NCI-H146 treated with DMSO at 0.1 percent for 48 hours (cell line): ENCODE data around the gene AKAP9.
"Not testable (repeated sequence)": the region's sequence is repeated elsewhere in the genome, so short reads cannot be mapped to it uniquely, and the experiment has no call there.

Source experiments
- DNase-seq: peaks from one replicate; lab custom pipeline; 2025; ENCODE audit not compliant: unreplicated experiment; lab: John Stamatoyannopoulos, UW

AKAP9 gene

GRCh38 chr7:91940572-91941341, at the start of gene AKAP9:
TSS of gene AKAP9 (plus strand) at chr7:91940862. CDS start at chr7:91941100, 238 bp downstream.
- DNase-seq: peak; percentile 84

GRCh38 chr7:91892099-91892705, 48.5 kb upstream of the AKAP9 start:
- DNase-seq: peak; percentile 29

GRCh38 chr7:91892821-91893340, 47.8 kb upstream of the AKAP9 start:
- peak; percentile 47 for DNase-seq

DNA sequence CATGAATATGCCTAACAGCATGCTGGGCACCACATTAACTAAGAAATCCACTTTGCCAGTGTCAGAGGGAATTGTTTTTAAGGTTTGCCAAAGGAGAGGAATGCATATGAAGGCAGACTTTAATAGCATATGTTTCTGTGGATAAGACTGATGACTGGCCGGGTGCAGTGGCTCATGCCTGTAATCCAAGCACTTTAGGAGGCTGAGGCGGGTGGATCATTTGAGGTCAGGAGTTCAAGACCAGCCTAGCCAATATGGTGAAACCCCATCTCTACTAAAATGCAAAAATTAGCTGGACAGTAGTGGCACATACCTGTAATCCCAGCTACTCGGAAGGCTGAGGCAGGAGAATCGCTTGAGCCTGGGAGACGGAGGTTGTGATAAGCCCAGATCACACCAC, 47.0 kb upstream of the AKAP9 start:
- not testable (repeated sequence) for DNase-seq

DNA sequence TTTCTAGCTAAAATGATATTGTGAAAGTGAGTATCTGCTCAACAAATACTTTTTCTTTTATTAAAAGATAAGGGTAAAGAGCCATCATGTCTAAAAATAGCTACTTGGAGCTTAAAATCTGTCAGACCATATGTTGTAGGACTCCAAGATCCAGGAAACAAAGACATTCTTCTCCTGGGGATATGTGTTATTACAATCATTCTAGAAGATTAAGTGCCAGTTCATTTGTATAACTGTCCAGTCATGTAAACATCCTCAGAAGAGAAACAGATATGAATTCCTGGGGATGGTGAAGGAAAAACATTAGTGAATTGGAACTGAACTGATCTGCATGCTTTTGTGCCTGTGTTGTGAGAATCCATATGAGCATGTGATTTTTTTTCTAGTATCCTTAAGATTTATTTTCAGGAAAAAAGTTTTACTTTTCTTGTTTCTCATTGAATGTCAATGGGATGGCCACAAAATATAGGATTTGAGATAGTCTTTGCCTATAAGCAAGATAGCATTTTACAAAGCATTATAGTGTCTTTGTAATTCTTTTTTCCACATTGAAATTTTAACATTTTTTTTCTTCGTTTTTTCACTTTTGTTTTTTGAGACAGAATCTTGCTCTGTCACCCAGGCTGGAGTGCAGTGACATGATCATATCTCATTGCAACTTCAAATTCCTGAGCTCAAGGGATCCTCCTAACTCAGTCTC, 45.7 kb upstream of the AKAP9 start:
- no peak for DNase-seq

DNA sequence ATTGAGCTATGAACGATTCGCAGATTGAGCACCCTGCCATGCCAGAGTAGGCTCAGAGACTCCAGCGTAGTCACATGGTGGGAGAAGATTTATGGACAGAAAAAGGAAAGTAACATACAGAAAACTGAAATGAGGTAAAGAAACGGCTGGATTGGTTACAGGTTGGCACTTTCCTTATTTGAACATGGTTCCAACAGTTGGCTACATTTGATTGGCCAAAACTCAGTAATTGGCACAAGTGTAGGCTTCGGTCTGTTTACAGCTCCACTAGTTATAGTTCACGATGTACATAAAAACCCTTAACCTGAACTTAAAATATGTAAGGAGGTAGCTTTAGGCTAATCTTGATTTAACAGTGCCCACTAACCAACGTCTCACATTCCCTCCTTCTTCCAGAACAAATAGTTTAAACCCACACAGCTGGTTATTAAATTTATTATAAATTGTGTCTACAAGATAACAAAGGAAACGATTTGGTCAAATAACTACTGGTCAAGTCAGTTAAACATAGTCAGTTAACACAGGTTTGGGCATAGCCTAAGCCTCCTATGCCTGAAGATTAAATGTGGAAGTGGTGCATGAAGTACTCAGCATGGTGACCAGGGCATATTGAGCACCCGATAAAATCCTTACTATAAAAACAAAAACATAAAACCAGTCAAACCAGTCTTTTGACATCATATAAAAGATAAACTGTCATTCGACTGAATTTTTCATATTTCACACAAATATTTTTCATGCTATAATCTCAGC, 42.2 kb upstream of the AKAP9 start:
- DNase-seq: no peak

DNA sequence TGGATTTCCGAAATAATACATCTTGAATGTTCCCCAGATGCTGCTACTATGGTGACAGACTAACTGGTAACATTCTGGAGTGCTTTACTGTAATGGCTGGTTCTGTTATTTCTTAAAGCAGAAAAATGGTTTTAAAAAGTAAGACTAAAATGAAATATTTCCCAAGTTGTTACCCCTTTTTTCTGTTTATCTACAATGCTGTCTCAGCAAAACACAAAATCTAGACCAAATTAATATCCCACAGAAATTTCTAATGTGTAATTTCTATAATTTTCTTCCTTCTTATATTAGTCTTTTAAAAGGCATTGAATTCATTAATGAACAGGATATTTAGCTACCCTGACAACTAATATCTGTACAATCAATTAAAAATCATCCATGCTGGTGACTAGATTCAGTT, 41.1 kb upstream of the AKAP9 start:
- no peak for DNase-seq

- DNase-seq: no peak
These were observed 30.5 kb upstream of the AKAP9 start for GRCh38 chr7:91910171-91910570.

DNA sequence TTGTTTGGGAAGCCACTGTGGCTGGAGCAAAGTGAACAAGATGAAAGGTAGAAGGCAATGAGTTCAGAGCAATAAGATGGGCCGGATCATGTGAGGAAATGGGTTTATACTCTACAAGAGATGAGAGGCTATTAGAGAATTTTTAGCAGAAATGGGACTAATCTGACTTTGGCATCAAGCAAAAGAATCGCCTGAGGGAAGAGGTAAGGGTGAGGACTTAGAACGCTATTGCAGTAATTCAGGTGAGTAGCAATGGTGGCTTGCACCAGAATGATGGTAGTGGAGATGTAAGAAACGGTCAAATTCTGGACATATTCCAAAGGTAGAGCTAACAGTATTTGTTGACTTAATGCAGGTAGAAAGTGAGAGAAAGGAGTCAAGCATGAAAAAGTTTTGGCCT, 29.5 kb upstream of the AKAP9 start:
- DNase-seq: no peak

- no peak for DNase-seq
These were observed 28.2 kb upstream of the AKAP9 start for GRCh38 chr7:91912494-91912893.

- no peak for DNase-seq
These were observed 27.1 kb upstream of the AKAP9 start for GRCh38 chr7:91913612-91914011.

DNA sequence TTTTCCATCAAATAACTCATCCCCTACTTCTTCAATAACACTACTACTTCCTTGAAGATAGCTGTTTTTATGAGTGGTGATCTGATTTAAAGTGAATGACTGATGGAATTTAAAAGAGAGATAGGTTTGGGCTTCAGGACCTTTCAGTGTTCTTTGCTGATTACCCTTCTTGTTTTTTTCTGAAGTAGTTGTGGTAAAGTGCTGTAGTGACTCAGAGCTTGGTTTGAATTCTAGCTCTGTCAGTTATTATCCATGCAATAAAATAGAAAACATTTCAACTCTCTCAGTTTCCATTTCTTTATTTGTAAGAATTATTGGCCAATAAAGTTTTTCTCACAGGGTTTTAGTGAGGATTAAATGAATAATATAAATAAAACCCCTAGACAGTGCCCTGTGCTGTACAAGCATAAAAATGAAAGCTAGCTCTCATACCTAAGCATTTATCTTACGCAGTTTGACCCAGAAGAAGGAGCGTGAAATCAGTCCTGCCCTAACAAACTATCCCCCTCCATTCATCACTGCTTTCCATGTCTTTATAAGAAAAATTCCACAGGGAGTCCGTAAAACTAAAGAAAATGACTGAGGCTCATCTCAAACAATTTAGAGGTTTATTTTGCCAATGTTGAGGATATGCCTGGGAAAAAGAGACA, 25.1 kb upstream of the AKAP9 start:
- no peak for DNase-seq

- DNase-seq: no peak
These were observed 24.6 kb upstream of the AKAP9 start for GRCh38 chr7:91916051-91916440.

DNA sequence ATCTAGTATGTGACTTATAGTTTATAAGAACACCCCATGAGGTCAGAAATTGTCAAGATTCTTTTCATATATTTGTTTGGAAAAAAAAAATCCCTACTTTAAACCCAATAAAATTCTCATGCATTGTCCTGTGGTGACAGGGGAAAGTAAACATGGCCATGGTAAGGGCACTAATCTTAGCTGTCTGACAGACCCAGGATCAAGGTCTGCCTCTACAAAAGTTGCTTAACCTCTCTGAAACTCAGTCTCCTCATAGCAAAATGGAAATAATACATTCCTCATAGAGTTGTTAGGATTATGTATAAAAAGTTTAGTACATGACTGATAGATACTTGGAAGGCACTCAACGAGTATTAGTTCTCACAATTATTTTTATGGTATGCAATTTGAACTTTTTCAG, 22.3 kb upstream of the AKAP9 start:
- DNase-seq: no peak

GRCh38 chr7:91922857-91923256, 17.8 kb upstream of the AKAP9 start:
- DNase-seq: no peak

DNA sequence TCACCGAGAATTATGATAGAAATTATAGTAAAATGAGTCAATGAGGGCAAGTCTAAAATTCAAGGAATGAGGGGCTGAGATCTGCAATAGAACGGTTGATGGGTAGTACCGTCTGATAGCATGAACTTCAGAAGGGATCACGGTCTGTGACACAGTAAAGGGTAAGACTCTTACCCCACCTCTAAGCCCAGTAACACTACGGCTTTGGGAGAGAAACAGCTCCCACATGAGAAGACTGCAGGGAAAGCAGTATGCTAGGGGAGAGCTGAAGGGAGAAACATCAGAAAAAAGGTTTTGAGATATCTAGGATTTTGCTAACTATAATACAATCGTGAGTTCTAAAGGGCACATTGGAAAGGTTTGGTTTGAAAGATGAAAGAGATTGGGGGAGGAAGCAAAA, 12.8 kb upstream of the AKAP9 start:
- no peak for DNase-seq

DNA sequence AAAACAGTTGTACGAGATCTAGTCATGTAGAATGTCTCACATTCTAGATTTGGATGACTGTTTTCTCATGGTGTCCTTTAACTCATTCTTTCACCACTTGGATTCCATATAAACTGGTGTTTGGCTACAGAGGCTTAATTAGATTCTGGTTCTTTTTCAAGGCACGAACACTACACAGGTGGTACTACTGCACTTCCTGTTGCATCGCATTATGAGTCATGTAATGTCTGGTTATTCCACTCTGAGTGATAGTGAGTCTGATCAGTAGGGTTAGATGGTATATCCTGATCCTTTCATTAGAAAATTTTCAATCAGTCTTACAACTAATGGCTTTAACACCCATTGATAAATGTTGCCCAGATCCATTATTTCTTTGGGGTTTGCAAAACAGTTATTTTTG, 11.2 kb upstream of the AKAP9 start:
- no peak for DNase-seq

DNA sequence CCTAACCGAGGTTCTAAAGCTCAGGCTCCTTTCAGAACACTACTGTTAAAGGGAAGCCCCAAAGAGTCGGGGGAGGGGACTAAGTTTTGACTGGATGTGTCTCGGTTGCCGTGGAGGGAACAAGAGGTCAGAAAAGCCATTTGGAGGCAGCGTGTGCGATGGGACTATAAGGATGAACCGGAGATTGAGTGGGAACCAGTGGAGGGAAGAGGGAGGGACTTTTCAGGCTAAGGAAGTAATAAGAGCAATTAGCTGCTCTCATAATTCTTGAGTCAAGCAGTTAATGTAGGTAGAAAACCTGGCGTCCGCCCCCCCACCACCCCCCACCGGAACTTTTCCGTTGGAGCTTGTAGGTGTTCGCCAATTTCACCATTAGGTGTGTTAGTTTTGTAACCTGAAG, 491 bp upstream of the AKAP9 start:
- no peak for DNase-seq

DNA sequence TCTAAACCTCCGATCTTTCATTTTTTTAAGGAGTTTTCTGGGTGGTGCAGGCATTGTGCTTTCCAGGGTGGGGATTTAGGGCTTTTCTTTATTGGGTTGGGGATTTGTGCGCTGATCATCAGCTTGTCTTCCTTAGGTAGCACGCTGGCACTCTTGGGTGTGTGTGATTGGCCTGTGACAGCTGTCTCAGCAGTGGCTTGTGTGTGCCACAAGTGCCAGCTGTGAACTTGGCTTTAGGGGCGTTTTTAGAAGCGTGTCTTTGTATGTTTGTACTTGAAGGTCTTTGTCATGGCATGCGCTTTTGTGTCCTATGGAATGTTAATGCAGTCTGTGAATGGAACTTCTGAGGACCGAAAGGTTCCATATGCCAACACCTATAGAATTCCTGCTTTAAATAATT, 788 bp downstream of the AKAP9 start:
- peak; percentile 47 for DNase-seq

- no peak for DNase-seq
These were observed 1.6 kb downstream of the AKAP9 start for GRCh38 chr7:91942312-91942711.

GRCh38 chr7:91944970-91945369, 4.3 kb downstream of the AKAP9 start:
- not testable (repeated sequence) for DNase-seq
